Caki2 (cell line): ENCODE results near the gene DSE. TPM values are rescaled to one million over a fixed set of nuclear protein-coding genes. Genes with fewer than 3 reads are reported as not detected.

Experiments
- DNase-seq: peaks from one replicate; pipeline ENCODE4 v3.0.0-alpha.2; 2015; ENCODE audit warnings: low read depth
- in situ Hi-C: cut with HindIII; loops from 2 replicates; pipeline ENCODE4 v1.10.0; 2016; ENCODE audit warnings: low sequenced_read_pairs, low pct_unique_long_range_greater_than_20kb, mixed read lengths
- total RNA-seq: library from RNA; depleted of rRNA; stranded (reverse); fragments of >200 nt; shearing (Covaris generic); gene quantifications from 2 replicates; pipeline ENCODE4 v1.2.3, GENCODE V29; 2014; ENCODE audit warnings: low replicate concordance

DSE gene
- total RNA-seq, 1 experiment from 2014 or later, result 15.6 TPM

GRCh38 chr6:116381000-116381399, 10.3 kb downstream of the DSE start:
- in situ Hi-C loops, result no loop called here
- DNase-seq, result no peak

- DNase-seq, result no peak
- in situ Hi-C loops, result no loop called here
These were observed 11.8 kb downstream of the DSE start for GRCh38 chr6:116382587-116382986.

- in situ Hi-C loops, result no loop called here
- DNase-seq, result no peak
These were observed 14.1 kb downstream of the DSE start for GRCh38 chr6:116384727-116385458.

GRCh38 chr6:116385459-116385802, 14.7 kb downstream of the DSE start:
- in situ Hi-C loops, result no loop called here
- DNase-seq, result no peak

- no peak for DNase-seq
- in situ Hi-C loops, result no loop called here
These were observed 15.2 kb downstream of the DSE start for GRCh38 chr6:116385921-116386320.

- DNase-seq, result peak; percentile 44
- in situ Hi-C loops, result no loop called here
These were observed 16.0 kb downstream of the DSE start for GRCh38 chr6:116386581-116387299.

- in situ Hi-C loops, result no loop called here
- peak; percentile 34 for DNase-seq
These were observed 16.6 kb downstream of the DSE start for GRCh38 chr6:116387374-116387773.

GRCh38 chr6:116388924-116389323, 18.2 kb downstream of the DSE start:
- DNase-seq, result no peak
- in situ Hi-C loops, result no loop called here

- in situ Hi-C loops, result no loop called here
- DNase-seq, result no peak
These were observed 18.6 kb downstream of the DSE start for GRCh38 chr6:116389357-116389756.

- no peak for DNase-seq
- in situ Hi-C loops, result no loop called here
These were observed 19.8 kb downstream of the DSE start for GRCh38 chr6:116390581-116390980.

GRCh38 chr6:116392132-116393013, 21.6 kb downstream of the DSE start:
- DNase-seq, result no peak
- in situ Hi-C loops, result no loop called here

GRCh38 chr6:116393430-116393829, 22.7 kb downstream of the DSE start:
- no peak for DNase-seq
- in situ Hi-C loops, result no loop called here

- in situ Hi-C loops, result no loop called here
- DNase-seq, result no peak
These were observed 24.9 kb downstream of the DSE start for GRCh38 chr6:116395647-116396046.

- in situ Hi-C loops, result no loop called here
- no peak for DNase-seq
These were observed 25.7 kb downstream of the DSE start for GRCh38 chr6:116396441-116396840.

GRCh38 chr6:116397914-116398313, 27.2 kb downstream of the DSE start:
- no peak for DNase-seq
- in situ Hi-C loops, result no loop called here

GRCh38 chr6:116398316-116399010, 27.7 kb downstream of the DSE start:
- no peak for DNase-seq
- in situ Hi-C loops, result no loop called here

- DNase-seq, result no peak
- in situ Hi-C loops, result no loop called here
These were observed 28.5 kb downstream of the DSE start for GRCh38 chr6:116399287-116399686.

- in situ Hi-C loops, result no loop called here
- DNase-seq, result no peak
These were observed 29.6 kb downstream of the DSE start for GRCh38 chr6:116400328-116400727.
